HEK293T (cell line): Measurements from ENCODE around the gene CEACAM19.
A peak's percentile ranks its signal among the peaks of the same experiment; 100 is the strongest.

ENCODE experiments used
- CTCF ChIA-PET: fragments of 350-600 bp; formaldehyde crosslinking; extraction: SDS; loops from one replicate; lab custom pipeline; 2021; ENCODE audit warnings: antibody characterized with exemption, inconsistent platforms; lab: Yijun Ruan, JAX
- POLR2A ChIA-PET: fragments of 350-600 bp; formaldehyde crosslinking; extraction: SDS; loops from one replicate; lab custom pipeline; 2020; ENCODE audit warnings: antibody characterized with exemption, inconsistent platforms; lab: Yijun Ruan, JAX
- DNase-seq: peaks from one replicate; pipeline ENCODE4 v3.0.0; 2012; ENCODE audit warnings: mixed read lengths; ENCODE audit errors: extremely low spot score
- ARNT ChIP-seq: fragments of 450-650 bp; IDR thresholded peaks from 2 replicates; pipeline ENCODE4 v1.6.1; 2017; ENCODE audit warnings: mild to moderate bottlenecking
- BHLHE40 ChIP-seq: fragments of 450-650 bp; IDR thresholded peaks from 2 replicates; pipeline ENCODE4 v1.6.1; 2016; ENCODE audit warnings: mild to moderate bottlenecking, moderate library complexity, borderline replicate concordance
- CTBP1 ChIP-seq: fragments of 450-650 bp; IDR thresholded peaks from 2 replicates; pipeline ENCODE4 v1.6.1; 2016; ENCODE audit warnings: borderline replicate concordance
- ELF4 ChIP-seq: fragments of 450-650 bp; IDR thresholded peaks from 2 replicates; pipeline ENCODE4 v1.6.1; 2017; ENCODE audit warnings: antibody characterized with exemption
- FOXA1 ChIP-seq: fragments of 450-650 bp; IDR thresholded peaks from 2 replicates; pipeline ENCODE4 v1.6.1; 2016; ENCODE audit warnings: mild to moderate bottlenecking
- FOXK2 ChIP-seq: fragments of 450-650 bp; IDR thresholded peaks from 2 replicates; pipeline ENCODE4 v1.6.1; 2016; ENCODE audit warnings: mild to moderate bottlenecking
- FOXM1 ChIP-seq: fragments of 450-650 bp; IDR thresholded peaks from 2 replicates; pipeline ENCODE4 v1.6.1; 2017; ENCODE audit warnings: mild to moderate bottlenecking, borderline replicate concordance
- HDGF ChIP-seq: fragments of 450-650 bp; IDR thresholded peaks from 2 replicates; pipeline ENCODE4 v1.6.1; 2017; ENCODE audit warnings: antibody characterized with exemption, borderline replicate concordance
- L3MBTL2 ChIP-seq: fragments of 450-650 bp; conservative IDR thresholded peaks from 2 replicates; pipeline ENCODE4 v1.6.1; 2016; ENCODE audit warnings: mild to moderate bottlenecking
- LEF1 ChIP-seq: fragments of 450-650 bp; IDR thresholded peaks from 2 replicates; pipeline ENCODE4 v1.6.1; 2017; ENCODE audit warnings: mild to moderate bottlenecking, borderline replicate concordance
- NFRKB ChIP-seq: fragments of 450-650 bp; IDR thresholded peaks from 2 replicates; pipeline ENCODE4 v1.6.1; 2016; ENCODE audit warnings: mild to moderate bottlenecking, moderate library complexity
- SP1 ChIP-seq: fragments of 450-650 bp; IDR thresholded peaks from 2 replicates; pipeline ENCODE4 v1.6.1; 2017
- SUZ12 ChIP-seq: fragments of 450-650 bp; IDR thresholded peaks from 2 replicates; pipeline ENCODE4 v1.6.1; 2016; ENCODE audit warnings: mild to moderate bottlenecking
- TARDBP ChIP-seq: fragments of 450-650 bp; IDR thresholded peaks from 2 replicates; pipeline ENCODE4 v1.6.1; 2016
- ZNF384 ChIP-seq: fragments of 450-650 bp; IDR thresholded peaks from 2 replicates; pipeline ENCODE4 v1.6.1; 2016
- TF ChIP-seq, protein P1 (sequence below): fragments of 450-650 bp; IDR thresholded peaks from 2 replicates; pipeline ENCODE4 v1.6.1; 2016

The CEACAM19 gene

DNA sequence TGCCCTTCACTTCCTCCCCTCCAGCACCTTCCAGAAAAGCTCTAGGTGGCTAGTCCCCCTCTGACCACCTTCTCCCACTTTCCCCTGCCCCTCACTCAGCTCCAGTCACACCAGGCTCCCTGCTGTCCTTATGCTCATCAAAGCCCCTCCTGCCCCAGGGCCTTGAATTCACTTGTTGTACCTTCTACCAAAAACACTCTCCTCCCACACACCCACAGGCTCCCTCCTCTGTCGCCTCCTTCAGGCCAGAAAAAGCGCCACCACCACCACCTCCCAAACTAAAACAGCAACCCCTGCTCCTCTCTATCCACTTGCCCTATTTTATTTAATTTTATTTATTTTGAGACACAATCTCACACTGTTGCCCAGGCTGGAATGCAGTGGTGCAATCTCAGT, 22.9 kb downstream of the CEACAM19 start:
- ChIA-PET POLR2A (no interaction called here), CTCF (interaction anchor here (0.6 to 1.5 kb wide), 4 partner anchors 9 to 395 kb away, joined by 3 to 5 read pairs (median 4); no protein-coding TSS in a partner anchor)
- DNase-seq: peak; percentile 34

DNA sequence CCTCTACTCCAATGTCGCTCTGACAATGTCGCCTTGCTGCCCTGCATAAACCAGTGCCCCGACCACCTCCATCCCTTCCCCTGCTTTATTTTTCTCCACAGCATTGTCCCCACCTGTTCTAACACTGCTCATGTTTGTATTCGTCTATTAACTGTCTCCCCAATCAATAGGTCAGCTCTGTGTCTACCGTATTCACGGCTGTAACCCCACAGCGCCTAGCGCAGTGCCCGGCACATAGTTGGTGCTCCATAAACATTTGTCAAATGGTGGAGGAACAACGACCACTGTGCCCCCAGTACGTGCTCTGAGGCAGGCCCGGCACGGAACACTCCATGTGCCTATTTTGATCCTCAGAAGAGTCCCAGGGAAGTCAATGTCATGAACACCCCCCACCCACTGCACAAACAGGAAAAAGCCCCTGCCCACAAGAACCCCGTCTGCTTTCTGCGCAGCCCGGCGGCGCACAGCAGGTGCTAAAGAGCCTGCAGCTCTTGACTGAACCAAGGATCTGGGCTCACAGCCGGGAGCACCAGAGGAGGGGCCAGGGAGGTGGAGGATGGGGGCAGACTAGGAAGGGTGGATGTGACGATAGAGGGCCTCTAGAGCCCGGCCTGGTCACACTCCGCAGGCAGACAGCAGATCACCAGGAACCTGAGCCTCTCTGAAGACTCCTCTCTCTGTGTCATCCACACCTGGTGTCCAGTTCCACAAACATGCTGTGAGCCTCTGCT, 25.8 kb downstream of the CEACAM19 start:
- no peak for DNase-seq
- ChIA-PET POLR2A (no interaction called here), CTCF (no interaction called here)
- TF ChIP-seq, protein P1, sequence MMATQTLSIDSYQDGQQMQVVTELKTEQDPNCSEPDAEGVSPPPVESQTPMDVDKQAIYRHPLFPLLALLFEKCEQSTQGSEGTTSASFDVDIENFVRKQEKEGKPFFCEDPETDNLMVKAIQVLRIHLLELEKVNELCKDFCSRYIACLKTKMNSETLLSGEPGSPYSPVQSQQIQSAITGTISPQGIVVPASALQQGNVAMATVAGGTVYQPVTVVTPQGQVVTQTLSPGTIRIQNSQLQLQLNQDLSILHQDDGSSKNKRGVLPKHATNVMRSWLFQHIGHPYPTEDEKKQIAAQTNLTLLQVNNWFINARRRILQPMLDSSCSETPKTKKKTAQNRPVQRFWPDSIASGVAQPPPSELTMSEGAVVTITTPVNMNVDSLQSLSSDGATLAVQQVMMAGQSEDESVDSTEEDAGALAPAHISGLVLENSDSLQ: no peak
- TF ChIP-seq HDGF (no peak), ZNF384 (no peak), ELF4 (no peak), FOXK2 (no peak)

More for the DNA sequence above, 22.9 kb downstream of the CEACAM19 start:
- no peak for TF ChIP-seq NFRKB
- TF ChIP-seq FOXK2: no peak

DNA sequence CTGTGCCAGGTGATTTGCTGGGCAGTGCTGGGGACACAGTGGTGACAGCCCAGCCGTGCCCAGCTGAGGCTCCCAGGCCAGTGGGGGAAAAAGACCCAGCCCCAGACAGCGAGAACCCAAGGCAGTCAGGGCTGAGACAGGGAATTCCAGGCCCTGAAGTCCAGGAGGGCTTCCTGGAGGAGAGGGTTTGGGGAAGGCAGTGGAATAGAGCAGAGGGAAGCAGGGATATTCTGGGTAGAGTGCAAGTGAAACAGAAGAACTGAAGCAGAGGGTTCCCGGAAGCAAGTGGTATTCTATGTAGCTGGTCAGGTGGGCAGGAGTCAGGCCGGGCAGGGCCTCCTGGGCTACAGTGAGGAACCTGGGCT, 26.4 kb downstream of the CEACAM19 start:
- TF ChIP-seq, protein P1: no peak
- TF ChIP-seq NFRKB (no peak), SP1 (no peak), HDGF (no peak), SUZ12 (no peak), LEF1 (no peak), ZNF384 (no peak), FOXA1 (no peak), ELF4 (no peak), FOXK2 (no peak)
- DNase-seq: no peak
- POLR2A ChIA-PET: no interaction called here
- CTCF ChIA-PET: no interaction called here

DNA sequence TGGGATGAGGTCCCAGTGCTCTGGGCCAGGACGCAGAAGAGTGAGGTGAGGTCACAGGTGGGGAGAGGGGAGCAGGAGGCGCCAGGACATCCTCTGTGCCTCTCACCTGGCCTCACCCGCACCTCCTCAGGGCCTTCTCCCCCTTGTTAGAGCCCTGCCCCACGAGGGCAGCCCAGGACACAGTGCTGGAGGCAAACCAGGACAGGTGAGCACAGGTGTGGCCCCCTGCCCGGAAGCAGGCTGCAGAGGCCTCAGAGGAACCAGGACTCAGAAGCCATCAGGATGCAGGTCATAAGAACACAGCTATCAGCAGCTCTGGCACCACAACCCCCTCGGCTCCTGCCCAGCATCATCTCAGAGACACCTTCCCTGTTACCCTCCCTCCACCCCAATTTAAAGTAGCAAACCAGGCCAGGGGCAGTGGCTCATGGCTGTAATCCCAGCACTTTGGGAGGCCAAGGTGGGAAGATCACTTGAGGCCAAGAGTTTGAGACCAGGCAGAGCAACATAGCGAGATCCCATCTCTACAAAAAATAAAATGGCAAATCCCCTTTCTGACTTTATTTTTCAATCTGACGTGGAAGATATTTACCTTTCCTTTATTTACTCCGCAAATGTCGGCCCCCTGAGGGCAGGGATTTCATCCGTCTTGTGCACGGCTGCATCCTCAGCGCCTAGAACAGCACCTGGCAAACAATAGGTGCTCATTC, 27.4 kb downstream of the CEACAM19 start, which contains the start of gene CEACAM16:
Gene CEACAM16 (plus strand): TSS at position 660 of the 710 bp plus-strand sequence. CDS start 2,306 bp downstream, outside the sequence.
- ChIA-PET POLR2A (no interaction called here), CTCF (no interaction called here)
- TF ChIP-seq L3MBTL2: no peak
- no peak for TF ChIP-seq SUZ12
- TF ChIP-seq, protein P1: no peak
- TF ChIP-seq HDGF: no peak
- no peak for TF ChIP-seq TARDBP
- TF ChIP-seq FOXK2: no peak
- TF ChIP-seq BHLHE40: no peak
- no peak for TF ChIP-seq NFRKB
- TF ChIP-seq SP1: no peak
- no peak for TF ChIP-seq FOXM1
- DNase-seq: no peak

DNA sequence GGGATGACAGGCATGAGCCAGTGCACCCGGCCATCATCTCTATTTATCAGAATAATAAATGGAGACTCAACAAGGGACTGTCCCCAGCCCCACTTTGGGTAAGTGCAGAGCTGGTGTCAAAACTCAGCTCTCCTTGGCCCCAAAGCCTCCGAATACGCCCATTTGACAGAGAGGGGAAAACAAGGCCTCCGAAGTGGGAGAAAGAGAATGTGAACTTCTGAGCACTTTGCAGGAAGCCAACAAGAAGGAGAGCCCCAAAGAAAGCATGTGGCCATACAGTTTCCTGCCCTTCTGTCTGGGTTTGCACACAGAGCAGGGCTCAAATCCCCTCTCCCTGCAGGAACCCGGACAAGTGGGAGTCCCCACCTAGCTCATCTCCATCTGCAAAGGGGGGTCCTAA, 29.3 kb downstream of the CEACAM19 start:
- CTCF ChIA-PET: no interaction called here
- DNase-seq: no peak
- POLR2A ChIA-PET: no interaction called here
- TF ChIP-seq, protein P1: no peak
- TF ChIP-seq ZNF384 (no peak), ELF4 (no peak), CTBP1 (no peak), NFRKB (no peak), SUZ12 (no peak), SP1 (no peak), BHLHE40 (no peak), ARNT (no peak), FOXK2 (no peak), TARDBP (no peak)

DNA sequence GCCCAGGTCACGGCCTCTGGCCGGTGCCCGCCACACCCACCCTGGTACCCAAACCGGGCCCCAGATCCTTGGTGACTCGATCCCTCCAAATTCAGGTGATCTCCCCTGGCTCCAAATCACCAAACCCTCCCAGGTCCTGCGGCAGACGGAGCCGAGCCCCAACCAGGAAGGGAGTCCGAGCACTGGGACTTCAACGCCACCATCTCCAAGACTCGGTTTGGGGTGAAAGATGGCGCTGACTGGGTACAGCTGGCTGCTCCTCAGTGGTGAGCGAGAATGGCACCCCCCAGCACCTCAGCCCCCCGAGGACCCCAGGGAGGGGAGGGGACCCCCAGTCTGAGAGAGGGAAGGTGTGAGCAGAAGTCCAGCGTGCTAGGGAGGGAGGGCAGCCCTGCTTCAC, 29.9 kb downstream of the CEACAM19 start:
- ChIA-PET POLR2A (no interaction called here), CTCF (no interaction called here)
- TF ChIP-seq SP1 (no peak), BHLHE40 (no peak), ELF4 (no peak), FOXK2 (no peak), FOXA1 (no peak), HDGF (no peak), SUZ12 (no peak), NFRKB (no peak), ARNT (no peak), TARDBP (no peak), FOXM1 (no peak), ZNF384 (no peak), LEF1 (no peak)
- TF ChIP-seq, protein P1: no peak
- no peak for DNase-seq
